H1 (cell line): Measurements from ENCODE around the gene ZNF48. TPM values are rescaled to one million over a fixed set of nuclear protein-coding genes. Genes with fewer than 3 reads are reported as not detected.

ENCODE experiments used
- BCL11A ChIP-seq, 2 experiments: IDR thresholded peaks; one replicate each; pipeline ENCODE4 v1.6.1; 2011; ENCODE audit warnings: low read depth in 2 of 2, low read length in 2 of 2, mild to moderate bottlenecking in 2 of 2
- CBX8 ChIP-seq: fragments of 300-800, 300-1000 bp; sonication (generic); IDR thresholded peaks from 2 replicates; pipeline ENCODE4 v1.7.1; 2016; ENCODE audit warnings: low read depth, low read length, borderline replicate concordance
- CHD2 ChIP-seq: IDR thresholded peaks from 2 replicates; pipeline ENCODE4 v1.6.1; 2012; ENCODE audit warnings: low read length, improper control_type of control experiment
- HDAC6 ChIP-seq: IDR thresholded peaks from one replicate; pipeline ENCODE4 v1.7.1; 2012; ENCODE audit warnings: low read depth, mild to moderate bottlenecking, inconsistent platforms, low read length, moderate library complexity
- KDM5A ChIP-seq: fragments of 200-600 bp; IDR thresholded peaks from 2 replicates; pipeline ENCODE4 v1.7.1; 2012; ENCODE audit warnings: mild to moderate bottlenecking, low read length, inconsistent platforms, mixed read lengths
- RXRA ChIP-seq: IDR thresholded peaks from 2 replicates; pipeline ENCODE4 v1.6.1; 2011; ENCODE audit warnings: low read depth, mild to moderate bottlenecking, low read length, moderate library complexity; ENCODE audit not compliant: insufficient read depth
- SP4 ChIP-seq: IDR thresholded peaks from 2 replicates; pipeline ENCODE4 v1.6.1; 2012; ENCODE audit warnings: low read length, inconsistent platforms
- YY1 ChIP-seq: IDR thresholded peaks from 2 replicates; pipeline ENCODE4 v1.6.1; 2011; ENCODE audit warnings: low read depth, mild to moderate bottlenecking, low read length
- ZNF274 ChIP-seq: IDR thresholded peaks from 2 replicates; pipeline ENCODE4 v1.7.0; 2012; ENCODE audit warnings: low read length, borderline replicate concordance; ENCODE audit errors: extremely low read depth
- polyA plus RNA-seq, 7 experiments: library from polyadenylated mRNA; depleted of rRNA in 3 of 7; stranded (reverse) in 5 of 7; unstranded in 2 of 7; fragments of >200 nt in 5 of 7; fragments of 200-250 nt in 2 of 7; gene quantifications; 1 replicate in 5 of 7; 2 replicates in 1 of 7; 4 replicates in 1 of 7; pipeline versions ENCODE4 v1.2.1 to v1.2.3, GENCODE V29; 2011 to 2013; ENCODE audit warnings: missing spikeins in 2 of 7, mixed read lengths in 2 of 7
- total RNA-seq: library from RNA; stranded (reverse); fragmentation: NEBNext Ultra II Directional; extraction: Animal tissue kit (Norgen Biotek cat#: 25700); gene quantifications from 2 replicates; pipeline ENCODE4 v1.2.1, GENCODE V29; 2021
- TF ChIP-seq, protein P1 (sequence below): fragments of 300-600 bp; sonication (generic); IDR thresholded peaks from 2 replicates; pipeline ENCODE4 v1.7.1; 2012; ENCODE audit warnings: low read length, moderate library complexity, mild to moderate bottlenecking, inconsistent platforms; ENCODE audit not compliant: insufficient replicate concordance

ZNF48 gene
- total and polyA plus RNA-seq, 2 of the 8 experiments (the other 6 are each of a cell fraction or from before 2014, with no cell fraction given) = 30.4 to 41.2 TPM

DNA sequence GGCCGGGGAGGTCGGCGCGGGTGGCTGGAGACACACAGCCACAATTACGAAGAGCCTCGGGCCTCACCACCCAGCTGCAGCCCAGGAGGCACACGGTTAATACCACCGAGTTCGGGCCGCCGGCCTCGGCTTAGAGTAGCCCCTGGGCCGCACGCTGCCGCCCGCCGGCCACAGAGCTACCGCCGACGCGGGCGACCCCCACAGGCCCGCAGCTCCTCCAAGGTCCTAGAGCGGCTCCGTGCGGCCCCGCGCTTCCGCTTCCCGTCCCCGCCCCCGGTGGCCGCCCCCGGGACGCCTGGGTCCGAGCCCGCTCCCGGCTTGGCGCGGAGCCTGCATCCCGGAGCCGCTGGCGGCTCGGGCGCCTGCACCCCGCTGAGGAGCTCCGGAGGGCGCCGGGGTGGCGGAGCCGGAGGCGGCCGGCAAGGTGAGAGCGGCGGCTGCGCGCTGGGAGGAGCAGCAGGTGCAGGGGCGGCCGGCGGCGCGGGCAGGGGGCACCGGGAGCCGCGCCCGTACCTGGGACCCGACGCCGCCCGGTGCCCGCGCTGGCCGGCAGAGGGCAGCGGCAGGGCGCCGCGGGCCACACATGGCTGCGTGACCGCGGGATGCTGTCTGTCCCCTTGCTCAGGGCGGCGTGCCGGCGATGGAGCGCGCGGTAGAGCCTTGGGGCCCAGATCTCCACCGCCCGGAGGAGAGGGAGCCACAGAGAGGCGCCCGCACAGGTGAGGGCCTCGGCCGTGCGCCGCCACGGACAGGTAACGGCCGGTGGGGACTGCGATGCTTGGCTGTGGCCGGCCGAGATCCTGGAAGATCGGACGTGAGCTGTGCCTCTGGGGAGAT lies at the start of gene ZNF48 (continued):
- TF ChIP-seq, protein P1, sequence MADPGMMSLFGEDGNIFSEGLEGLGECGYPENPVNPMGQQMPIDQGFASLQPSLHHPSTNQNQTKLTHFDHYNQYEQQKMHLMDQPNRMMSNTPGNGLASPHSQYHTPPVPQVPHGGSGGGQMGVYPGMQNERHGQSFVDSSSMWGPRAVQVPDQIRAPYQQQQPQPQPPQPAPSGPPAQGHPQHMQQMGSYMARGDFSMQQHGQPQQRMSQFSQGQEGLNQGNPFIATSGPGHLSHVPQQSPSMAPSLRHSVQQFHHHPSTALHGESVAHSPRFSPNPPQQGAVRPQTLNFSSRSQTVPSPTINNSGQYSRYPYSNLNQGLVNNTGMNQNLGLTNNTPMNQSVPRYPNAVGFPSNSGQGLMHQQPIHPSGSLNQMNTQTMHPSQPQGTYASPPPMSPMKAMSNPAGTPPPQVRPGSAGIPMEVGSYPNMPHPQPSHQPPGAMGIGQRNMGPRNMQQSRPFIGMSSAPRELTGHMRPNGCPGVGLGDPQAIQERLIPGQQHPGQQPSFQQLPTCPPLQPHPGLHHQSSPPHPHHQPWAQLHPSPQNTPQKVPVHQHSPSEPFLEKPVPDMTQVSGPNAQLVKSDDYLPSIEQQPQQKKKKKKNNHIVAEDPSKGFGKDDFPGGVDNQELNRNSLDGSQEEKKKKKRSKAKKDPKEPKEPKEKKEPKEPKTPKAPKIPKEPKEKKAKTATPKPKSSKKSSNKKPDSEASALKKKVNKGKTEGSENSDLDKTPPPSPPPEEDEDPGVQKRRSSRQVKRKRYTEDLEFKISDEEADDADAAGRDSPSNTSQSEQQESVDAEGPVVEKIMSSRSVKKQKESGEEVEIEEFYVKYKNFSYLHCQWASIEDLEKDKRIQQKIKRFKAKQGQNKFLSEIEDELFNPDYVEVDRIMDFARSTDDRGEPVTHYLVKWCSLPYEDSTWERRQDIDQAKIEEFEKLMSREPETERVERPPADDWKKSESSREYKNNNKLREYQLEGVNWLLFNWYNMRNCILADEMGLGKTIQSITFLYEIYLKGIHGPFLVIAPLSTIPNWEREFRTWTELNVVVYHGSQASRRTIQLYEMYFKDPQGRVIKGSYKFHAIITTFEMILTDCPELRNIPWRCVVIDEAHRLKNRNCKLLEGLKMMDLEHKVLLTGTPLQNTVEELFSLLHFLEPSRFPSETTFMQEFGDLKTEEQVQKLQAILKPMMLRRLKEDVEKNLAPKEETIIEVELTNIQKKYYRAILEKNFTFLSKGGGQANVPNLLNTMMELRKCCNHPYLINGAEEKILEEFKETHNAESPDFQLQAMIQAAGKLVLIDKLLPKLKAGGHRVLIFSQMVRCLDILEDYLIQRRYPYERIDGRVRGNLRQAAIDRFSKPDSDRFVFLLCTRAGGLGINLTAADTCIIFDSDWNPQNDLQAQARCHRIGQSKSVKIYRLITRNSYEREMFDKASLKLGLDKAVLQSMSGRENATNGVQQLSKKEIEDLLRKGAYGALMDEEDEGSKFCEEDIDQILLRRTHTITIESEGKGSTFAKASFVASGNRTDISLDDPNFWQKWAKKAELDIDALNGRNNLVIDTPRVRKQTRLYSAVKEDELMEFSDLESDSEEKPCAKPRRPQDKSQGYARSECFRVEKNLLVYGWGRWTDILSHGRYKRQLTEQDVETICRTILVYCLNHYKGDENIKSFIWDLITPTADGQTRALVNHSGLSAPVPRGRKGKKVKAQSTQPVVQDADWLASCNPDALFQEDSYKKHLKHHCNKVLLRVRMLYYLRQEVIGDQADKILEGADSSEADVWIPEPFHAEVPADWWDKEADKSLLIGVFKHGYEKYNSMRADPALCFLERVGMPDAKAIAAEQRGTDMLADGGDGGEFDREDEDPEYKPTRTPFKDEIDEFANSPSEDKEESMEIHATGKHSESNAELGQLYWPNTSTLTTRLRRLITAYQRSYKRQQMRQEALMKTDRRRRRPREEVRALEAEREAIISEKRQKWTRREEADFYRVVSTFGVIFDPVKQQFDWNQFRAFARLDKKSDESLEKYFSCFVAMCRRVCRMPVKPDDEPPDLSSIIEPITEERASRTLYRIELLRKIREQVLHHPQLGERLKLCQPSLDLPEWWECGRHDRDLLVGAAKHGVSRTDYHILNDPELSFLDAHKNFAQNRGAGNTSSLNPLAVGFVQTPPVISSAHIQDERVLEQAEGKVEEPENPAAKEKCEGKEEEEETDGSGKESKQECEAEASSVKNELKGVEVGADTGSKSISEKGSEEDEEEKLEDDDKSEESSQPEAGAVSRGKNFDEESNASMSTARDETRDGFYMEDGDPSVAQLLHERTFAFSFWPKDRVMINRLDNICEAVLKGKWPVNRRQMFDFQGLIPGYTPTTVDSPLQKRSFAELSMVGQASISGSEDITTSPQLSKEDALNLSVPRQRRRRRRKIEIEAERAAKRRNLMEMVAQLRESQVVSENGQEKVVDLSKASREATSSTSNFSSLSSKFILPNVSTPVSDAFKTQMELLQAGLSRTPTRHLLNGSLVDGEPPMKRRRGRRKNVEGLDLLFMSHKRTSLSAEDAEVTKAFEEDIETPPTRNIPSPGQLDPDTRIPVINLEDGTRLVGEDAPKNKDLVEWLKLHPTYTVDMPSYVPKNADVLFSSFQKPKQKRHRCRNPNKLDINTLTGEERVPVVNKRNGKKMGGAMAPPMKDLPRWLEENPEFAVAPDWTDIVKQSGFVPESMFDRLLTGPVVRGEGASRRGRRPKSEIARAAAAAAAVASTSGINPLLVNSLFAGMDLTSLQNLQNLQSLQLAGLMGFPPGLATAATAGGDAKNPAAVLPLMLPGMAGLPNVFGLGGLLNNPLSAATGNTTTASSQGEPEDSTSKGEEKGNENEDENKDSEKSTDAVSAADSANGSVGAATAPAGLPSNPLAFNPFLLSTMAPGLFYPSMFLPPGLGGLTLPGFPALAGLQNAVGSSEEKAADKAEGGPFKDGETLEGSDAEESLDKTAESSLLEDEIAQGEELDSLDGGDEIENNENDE = no peak
- TF ChIP-seq HDAC6 (no peak), CHD2 (no peak; the same call in 1 of the 2 replicates), KDM5A (no peak), SP4 (no peak), YY1 (no peak), ZNF274 (no peak), CBX8 (no peak), BCL11A (IDR thresholded peaks at IDR 0.05; ENCODE audit: low read depth in 2 of 2, low read length in 2 of 2) (no peak), RXRA (no peak)
